ENCODE results near the gene ANKRD36C.

- TF ChIP-seq CTCF (IDR thresholded peaks at IDR 0.05) (no peak), POLR2A (IDR thresholded peaks at IDR 0.05) (no peak), POLR2AphosphoS5 (IDR thresholded peaks at IDR 0.05) (no peak)
These were observed 32.9 kb upstream of the ANKRD36C start for GRCh38 chr2:96024336-96025193.
